HG03280 (cell line): ENCODE measurements around the gene VPS39.

Experiments used
- ATAC-seq: cut with Tn5 transposase; IDR thresholded peaks from one replicate; pipeline ENCODE4 v1.9.1; 2021; ENCODE audit warnings: mild to moderate bottlenecking, moderate library complexity; ENCODE audit not compliant: unreplicated experiment

The VPS39 gene

DNA sequence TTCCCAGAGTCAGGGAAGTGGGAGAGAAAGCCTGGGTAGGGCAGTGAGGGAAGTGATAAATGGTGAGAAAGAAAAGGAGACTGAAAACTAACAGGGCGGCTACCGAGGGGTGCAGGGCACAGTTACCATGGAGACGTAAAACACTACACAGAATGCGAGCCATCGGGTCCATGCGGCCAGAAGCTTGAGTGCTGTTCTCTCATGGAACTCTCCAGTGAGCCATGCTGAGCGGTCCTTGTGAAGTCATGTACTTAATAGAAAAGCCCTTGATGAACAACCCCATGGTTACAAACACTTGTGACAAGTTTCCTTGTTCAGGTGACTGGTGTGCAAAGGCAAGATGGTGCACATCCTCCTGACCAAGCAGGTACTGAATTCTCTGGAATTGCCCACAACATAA, 48.0 kb downstream of the VPS39 start:
- no peak for ATAC-seq

DNA sequence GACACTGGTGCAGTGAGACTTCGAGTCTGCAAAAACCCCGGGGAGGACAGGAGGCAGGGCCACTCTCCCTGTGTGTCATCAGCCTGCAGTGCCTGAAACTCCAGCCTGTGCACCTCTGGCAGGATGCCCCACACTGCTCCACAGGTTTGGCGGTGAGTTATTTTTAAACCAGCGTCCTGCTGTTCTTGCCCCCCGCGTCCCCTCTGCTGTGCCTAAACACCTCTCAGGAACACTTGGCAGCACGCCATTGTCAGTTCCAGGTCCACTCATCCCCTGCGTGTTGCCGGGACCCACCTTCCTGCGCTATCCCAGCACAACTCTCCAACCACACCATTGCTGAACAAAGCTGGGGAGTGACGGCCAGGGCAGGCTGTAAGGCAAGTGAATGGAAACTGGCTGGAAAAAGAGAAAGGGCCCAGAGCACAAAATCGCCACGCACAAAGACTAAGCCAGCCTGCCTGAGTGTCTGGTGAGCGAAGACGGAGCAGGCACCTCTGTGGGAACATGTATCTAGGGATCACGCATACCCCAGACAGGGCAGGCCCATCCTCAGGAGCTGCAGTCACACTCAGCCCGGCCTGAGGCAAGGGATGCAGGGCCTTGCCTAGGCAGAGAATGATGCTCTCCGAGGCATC, 48.6 kb downstream of the VPS39 start:
- ATAC-seq: no peak

DNA sequence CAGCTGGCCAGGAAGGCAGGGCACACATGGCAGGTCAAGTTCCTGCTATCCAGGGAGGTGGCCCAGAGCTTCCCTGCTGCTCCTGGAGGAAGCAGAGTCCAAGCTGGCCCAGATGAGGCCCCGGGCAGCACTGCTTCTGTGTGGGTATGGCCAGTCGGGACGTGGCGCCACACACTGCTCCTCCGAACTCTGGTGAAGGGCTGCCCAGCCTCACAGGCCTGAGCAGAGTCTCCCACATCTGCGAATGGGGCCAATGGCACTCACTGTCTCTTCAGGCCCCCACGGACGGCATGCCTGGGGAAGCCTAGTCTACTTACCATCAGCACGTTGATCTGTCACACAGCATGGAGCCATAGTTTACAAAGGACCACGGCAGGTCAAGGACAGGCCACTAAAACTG, 49.2 kb downstream of the VPS39 start:
- ATAC-seq: no peak

DNA sequence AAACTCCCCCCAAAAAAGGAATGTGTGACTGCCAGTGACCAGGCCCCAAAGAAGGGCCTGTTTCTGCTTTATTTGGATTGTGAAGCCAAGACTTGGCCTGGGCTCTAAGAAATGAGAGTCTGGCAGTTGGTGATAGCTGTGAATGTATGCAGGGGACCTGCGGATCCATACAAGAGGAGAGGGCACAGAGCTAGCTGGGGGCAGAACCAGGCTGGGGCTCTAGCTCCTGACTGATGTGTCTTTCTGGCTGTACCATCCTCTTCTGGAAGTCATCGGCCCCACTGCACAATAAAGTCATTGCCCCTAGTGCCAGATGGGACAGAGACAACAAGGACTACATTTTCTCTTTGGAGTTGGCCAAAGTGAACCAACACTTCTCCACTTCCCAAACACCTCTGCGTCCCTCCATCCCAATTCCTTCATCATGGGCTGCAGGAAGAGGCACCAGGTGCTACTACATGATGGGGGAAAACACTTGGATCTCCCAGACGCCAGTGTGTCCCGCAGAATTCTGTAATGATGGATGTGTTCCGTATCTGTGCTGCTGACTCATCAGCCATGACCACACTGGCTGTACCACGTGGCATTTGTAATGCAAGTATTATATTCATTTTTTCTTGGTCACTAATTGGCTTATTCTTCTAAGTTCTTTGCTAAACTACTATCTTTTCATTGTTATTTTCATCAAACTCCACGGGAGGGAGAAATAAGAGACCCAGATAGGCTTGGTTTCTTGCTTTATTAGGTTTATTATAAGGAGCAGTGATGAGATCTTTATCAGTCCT, 49.9 kb downstream of the VPS39 start:
- no peak for ATAC-seq

DNA sequence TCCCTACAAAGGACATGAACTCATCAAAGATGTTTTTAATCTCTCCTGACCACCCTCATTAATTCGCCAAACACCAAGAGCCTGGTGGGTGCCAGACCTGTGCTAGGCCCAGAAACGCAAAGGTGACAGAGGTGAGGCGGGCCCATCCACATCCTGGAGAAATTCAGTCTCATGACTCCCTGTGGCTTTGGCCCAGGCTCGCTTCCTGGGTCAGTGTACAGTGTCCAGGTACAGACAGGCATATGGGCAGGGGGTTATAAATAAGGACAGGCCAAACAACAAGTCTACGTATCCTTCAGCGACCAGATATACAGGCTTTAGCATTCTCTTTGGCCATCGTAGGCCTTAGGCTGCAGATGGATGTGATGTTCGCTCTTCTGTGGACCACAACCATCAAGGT, 50.7 kb downstream of the VPS39 start:
- no peak for ATAC-seq

DNA sequence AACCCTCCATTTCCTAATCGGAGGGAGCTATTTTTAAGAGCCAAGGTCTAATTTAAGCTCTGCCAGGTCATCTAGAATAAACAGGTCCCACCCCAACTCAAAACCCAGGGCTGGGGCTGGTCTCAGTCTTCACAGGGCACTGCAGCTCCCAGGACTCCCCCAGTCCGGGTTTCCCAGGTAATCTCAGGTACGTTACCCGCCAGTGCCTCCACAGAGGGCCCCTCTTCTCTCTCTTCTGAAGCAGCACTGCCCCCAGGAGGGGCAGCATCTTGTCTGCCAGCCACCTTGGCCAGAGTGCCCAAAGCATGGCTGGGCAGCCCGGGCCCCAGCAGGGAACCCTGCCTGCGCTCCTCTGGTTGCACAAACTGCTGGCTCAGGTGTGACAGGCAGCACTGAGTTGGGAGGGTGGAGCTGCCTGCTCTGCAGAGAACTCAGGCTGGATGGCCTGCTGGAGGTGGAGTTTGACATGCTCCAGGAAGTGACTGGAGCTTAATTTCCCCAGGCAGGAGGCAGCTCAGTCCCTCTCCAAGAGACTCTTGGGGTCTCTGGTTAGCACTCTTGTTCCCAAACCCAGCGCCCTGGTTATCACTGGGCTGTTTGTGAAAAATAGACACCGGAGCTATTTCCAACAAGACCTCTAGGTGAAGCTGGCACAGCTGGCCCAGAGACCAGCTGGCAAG, 51.7 kb downstream of the VPS39 start, which contains the start of gene PLA2G4F:
Gene PLA2G4F (minus strand): TSS at position 394 of the 680 bp plus-strand sequence. CDS start 87 bp downstream, at position 307.
- no peak for ATAC-seq

DNA sequence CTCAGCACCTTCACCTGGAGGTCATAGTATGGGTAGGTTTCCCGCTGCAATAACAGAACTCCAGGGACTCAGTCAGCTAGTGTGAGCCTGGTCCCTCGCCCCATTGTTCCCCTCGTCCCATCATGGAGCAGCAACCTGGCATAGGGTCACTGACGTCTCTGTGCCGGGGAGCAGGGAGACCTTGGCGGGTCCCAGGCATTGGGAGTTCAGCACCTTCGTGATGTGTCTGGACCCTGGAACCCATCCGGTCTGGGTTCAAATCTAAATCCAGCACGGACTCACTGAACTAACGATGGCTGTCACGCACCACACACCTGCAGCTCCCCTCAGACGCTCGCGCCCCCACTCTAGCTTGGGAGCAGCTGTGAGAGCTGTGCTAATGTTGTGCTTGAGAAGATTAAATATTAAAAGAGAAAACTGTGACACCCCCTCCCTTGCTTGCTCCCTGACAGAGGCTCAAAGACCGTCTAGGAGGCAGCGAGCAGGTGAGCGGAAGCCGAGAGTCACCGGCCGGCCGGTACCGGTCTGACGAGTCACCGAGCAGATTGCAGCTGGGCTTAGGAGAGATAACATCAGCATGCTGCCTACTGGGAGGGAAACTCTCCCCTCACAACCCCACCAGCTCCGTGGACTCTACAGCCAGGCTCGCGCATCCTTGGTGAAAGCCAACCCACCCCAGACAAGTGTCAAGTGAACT, 52.4 kb downstream of the VPS39 start:
- ATAC-seq: no peak

DNA sequence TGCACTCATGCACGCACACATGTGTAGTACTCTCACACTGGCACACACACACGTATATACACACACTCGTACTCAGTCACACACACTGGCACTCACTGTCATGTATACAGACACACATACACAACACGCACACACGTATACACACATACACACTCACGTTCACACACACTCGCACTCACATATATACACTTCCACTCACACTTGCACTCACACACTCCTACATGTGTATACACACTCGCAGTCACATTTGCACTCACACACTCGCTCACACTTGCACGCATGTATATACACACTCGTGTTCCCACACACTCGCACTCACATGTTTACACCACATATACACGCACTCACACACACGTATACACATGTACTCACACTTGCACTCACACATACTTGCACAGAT, 53.1 kb downstream of the VPS39 start:
- no peak for ATAC-seq

DNA sequence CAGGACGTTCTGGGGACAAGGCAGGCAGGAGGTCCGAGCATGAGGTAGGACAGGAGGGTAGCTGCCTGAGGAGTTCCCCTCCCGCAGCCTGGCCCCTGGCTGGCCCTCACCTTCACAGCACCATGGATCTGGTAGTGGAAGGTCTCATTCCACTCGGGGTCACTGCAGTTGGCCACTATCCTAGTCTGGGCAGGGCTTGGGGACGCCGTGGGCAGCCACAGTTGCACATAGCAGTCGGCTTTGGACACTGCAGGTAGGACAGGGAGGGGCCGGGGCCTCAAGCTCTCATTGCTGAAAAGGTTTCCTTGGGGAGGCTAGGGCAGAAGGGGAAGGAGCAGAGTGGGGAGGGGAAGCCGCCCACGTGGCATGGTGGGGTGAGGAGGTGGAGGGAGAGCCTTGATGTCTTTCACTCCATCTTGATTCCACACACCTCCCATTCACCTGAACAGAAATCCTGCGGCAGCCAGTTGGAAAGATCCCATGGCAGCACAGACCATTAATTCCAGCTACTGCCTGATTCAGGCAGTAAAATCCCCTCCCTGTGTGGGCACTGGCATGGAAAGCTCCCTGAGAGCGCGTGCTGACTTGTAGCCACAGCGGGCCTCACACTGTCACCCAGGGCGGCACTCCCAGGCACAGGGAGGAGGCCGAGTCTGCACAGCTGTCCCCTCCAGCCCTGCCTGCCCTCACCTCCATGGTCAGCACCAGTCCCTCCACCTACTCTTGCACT, 53.7 kb downstream of the VPS39 start:
- ATAC-seq: no peak

DNA sequence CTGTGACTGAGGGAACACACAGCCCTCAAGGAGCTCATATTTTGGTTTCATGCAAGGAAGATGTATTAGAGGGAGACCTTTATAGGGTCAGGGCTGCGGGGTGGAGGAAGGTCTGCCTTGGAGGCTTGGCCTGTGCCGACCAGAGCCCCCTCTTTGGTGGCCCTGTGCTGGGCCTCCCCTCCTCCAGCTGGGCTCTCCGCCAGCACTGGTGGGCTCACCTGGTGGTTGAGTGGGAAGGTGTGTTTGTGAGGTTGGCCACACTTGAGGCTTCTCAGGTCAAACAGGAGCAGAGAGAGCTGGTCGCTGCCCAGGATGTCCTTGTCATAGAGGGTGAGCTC, 54.3 kb downstream of the VPS39 start:
- no peak for ATAC-seq

DNA sequence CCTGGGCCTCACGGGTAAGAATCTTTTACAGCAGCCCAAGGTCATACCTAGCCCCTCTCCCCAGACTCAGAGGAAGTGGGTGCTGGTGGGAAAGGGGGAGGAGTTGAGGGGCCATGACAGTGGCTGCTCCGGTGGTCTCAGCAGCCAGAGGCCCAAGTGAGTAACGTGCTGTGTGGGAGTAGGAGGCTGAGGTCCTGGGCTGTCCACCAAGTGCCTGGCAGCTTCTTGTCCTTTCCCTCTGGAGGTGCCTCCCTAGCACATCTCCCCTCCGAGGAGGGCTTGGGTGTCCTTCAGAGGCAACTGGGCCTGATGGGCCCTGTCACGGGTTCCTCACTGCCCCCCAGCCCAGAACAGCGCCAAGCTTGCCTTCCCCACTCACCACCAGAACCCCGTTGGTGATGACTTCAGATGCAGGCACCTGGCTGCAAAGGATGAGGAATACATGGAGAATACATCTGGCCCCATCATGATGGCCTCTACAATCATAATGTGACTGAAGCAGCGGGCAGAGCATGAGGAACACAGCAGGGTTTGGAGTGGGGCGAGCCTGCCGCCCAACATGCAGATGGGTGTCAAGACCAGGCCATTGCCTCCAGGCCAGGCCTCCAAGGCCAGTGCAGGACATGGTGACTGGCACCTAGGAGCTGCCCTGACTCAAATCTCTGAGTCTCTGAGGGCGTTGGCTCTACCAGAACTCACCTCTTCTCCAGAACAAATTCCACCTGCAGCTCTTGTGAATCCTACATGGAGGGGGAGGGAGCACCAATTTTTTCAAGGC, 55.0 kb downstream of the VPS39 start:
- ATAC-seq: no peak

DNA sequence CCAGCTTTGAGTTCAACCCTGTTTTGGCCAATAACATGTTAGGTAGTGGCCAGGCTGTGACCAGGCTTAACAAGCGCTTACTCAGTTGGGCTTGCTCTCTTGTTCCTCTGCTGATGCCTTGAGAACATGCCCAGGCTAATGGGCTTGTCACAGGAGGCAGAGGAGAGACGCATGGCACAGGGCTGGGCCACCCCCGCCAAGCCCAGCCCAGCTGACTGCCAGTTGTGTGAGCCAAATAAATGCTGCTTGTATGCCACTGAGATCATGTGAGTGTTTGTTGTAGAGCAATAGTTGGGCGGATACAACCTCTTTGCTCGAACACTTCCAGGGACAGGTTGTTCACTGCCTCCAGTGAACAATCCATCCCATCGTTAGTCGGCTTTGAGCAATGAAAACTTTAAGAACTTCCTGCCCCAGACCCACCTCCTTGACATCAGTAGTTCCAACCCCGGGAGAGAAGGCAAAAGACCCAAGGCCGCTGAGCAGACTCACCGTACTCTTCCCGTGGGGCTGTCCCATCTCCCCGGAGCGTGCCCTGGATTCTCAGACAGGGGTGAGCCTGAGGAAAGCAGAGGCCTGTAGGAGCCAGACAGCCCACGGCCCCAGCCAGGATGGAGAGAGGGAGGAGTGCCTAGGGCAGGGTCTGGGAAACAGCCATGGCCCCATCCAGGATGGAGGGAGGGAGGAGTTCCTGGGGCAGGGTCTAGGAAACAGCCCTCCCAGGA, 55.7 kb downstream of the VPS39 start:
- ATAC-seq: no peak

DNA sequence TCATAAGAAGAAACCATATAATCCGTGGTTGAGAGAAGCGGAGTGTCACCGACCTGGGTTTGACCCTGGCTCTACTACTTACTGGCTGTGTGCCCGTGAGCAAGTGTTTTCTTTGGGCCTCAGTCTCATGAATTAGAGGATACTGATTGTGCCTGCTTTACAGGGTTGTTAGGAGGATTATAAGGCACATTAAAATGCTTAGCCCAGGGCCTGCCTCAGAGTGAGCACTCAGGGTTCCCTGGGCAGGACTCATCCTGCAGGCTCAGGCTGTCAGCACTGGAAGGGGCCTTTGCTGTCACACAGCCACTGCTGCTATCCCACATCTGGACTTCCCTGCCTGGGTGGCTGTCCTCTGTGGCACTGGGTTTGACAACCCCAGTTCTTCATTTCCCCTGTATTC, 56.4 kb downstream of the VPS39 start:
- no peak for ATAC-seq

DNA sequence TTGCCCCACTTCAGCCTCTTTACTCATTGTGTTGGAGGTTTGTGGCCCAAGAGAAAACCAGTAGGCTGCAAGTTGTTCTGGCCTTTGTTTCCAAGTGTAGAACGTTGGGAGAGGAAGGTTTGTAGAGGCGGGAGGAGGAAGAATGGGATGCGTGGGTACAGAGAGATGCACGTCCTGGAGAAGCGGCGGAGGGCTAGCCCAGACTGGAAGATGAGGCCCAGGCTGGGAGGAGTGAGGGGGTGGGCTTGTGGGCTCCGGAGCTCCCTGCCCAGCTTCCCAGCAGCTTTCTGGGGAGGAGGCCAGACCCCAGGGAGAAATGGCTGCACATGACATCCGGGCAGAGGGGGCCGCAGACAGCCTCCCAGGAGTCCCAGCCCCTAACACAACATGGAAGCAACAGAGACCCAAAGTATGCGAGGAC, 57.0 kb downstream of the VPS39 start:
- no peak for ATAC-seq

DNA sequence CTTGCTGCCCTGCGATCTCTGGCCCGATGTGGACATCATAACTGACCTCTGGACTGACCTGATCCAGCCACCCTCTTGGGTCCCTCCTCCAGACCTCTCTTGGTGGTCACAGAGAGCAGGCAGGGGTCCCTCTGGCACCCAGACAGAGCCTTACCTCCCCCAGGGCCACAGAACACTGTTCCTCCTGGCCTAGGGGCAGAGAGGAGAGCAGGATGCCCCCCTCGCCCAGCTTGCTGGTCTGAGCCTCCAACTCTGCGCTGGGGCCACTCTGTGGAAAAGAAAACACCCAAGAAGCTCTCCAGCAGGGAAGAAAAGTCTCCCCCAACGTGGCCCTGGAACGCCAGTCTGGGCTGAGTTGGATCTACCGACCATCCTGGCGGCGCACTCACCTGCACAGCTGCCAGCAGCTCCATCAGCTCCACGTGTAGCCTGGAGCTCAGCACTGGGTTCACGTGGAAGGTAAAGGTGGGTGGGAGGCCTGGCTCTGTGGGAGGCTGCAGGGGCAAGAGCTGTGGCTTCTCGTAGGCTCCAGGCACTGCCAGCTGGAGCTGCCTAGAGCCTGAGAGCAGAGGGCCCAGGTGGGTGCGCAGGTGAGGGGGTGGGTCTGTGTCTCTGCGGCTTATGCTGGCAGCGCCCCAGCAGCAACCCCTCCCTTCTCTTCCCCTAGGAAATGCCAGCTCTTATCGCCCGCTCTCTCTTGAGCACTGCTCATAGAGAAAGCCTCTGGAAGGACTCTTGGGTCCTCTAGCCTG, 57.7 kb downstream of the VPS39 start:
- ATAC-seq: no peak

DNA sequence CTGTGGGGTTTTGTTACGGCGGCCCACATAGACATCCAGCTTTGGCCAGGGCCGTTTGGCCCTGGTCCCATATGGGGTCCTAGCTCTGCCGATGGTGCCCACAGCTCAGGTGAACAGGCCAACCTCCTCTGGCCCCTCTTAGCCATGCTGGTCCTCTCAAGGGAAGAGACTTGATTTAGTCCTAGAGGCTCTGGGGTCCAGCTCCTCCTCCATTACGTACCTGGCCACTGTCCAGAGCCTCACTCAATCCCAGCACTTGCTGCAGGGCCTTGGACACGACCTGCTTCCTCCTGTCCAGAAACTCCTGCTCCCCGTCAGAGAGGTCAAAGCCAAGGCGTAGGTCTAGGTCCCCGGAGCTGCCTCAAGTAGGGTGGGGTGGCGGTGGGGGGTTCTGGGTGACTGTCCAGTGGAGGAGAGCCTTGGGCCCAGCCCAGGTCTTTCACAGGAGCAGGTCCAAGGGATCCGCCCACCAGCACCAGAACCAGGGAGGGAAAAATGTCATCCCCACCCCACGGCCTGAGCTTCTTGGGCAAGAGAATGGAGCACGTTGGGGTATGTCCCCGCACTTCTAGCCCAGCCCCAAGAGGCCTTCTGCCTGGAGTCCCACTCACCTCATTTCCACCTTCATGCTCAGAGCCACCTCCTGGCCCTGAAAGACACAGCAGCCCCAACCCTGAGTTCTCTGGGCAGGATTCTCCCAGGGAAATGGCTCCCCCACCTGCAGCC, 58.4 kb downstream of the VPS39 start:
- ATAC-seq: no peak

DNA sequence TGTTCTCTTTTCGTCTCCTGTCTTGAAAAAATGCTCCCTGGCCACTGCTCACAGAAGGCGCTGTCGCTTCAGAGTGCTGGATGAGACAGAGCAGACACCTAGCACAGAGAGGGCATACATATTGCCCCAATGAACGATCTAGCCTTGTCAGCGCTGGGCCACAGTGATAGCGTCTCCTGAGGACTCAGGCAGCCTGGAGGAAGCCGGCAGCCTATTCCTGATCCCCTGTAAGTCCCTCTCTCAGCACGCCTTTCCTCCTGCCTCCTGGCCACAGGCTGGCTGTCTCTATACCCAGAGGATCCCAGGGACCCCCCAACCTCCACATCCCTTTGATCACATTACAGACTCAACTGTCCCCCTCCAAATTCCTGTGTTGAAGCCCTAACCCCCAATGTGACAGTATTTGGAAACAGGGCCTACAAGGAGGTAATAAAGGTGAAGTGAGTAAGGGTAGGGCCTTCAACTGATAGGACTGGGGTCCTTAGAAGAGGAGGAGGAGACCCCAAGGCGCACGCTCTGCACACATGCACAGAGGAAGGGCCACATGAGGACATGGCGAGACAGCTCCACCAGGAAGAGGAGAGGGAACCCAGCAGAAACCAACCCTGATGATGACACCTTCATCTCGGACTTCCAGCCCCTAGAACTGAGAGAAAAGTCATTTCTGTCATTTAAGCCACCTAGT, 59.2 kb downstream of the VPS39 start:
- ATAC-seq: no peak

DNA sequence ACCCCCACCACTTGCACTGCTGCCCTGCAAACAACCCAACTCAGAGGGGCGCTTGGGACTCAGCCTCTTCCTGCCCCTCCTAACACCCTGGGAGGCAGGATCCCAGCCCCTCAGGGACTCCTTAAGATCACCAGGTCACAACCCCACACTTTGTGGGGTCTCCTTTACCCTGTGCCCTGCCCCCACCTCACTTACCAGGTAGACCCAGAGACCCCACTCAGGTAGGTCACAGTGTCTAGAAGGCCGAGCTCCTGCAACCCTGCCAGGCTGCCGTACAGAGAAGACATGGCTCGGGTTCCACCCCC, 60.7 kb downstream of the VPS39 start:
- no peak for ATAC-seq
